ENCODE data around the gene AFAP1L1. TPM values are rescaled to one million over a fixed set of nuclear protein-coding genes. Genes with fewer than 3 reads are reported as not detected.

Gene AFAP1L1
- total and polyA plus RNA-seq, 2 donors (not counting 3 experiments of a cell fraction or from before 2014, with no cell fraction given), result 7.9 to 73.2 TPM

DNA sequence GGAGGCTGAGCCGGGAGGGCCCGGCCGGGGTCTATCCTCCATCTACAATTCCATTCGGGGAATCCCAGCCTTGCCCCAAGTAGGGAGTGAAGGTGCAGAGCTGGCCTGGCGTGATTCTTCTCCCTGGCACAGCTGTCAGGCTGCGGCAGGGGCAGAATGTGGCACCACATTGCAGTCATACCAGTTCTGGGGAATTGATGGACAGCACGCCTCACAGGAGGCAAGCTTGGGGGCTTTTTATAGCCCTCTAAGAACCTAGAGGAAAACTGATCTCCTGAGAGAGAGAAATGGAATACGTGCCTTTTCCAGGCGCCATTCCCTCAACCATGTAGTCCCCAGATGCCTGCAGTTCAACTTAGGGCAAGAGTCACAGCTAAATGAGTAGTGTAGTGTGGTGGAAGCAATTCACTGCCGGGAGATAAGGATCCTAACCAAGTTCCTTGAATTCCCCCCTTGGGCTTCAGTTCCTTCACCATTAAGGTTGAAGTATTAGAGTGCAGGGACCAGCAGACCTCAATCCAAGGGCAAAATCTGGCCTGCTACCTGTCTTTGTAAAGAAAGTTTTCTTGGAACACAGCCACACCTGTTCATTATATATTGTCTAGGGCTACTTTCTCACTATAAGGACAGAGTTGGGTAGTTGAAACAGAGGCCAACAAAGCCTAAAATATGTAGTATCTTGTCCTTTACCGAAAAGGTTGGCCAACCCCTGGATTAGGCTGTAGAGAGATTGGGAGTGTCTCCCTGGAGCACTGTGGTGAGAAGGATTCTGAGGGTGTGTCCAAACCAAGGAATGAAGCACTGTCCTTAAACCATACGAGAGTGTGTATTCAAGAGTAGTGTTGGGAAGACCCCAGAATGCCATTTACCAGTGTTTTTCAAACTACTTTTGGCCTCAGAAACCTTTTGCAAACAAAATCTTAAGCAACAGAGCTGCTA, 10.6 kb downstream of the AFAP1L1 start:
- dilution Hi-C loops (cut with MboI; ENCODE audit: extremely low pct_ligation_motif_present, low sequenced_read_pairs), result no loop called here
- Histone ChIP-seq H3K27me3 (ENCODE audit: control insufficient read depth in 2 of 2, insufficient read depth in 2 of 2, low read length in 2 of 2) (no peaks in the 10 kb centered on the region), H3K9ac (replicated peaks; ENCODE audit: extremely low read depth, insufficient read depth, low read length) (no peak overlapping the region), H3K4me3 (replicated peaks in 1 of 3; ENCODE audit: insufficient read depth in 1 of 3, low read depth in 1 of 3, low read length in 3 of 3) (no peak overlapping the region), H3K9me3 (replicated peaks; ENCODE audit: control insufficient read depth, insufficient read depth, low read length) (no peaks in the 10 kb centered on the region), H3K36me3 (ENCODE audit: control insufficient read depth in 2 of 2, extremely low read depth in 1 of 2, insufficient read depth in 2 of 2, low read length in 2 of 2) (no peaks in the 10 kb centered on the region), H3K4me2 (ENCODE audit: insufficient read depth, low read length) (no peak overlapping the region), H4K20me1 (replicated peaks; ENCODE audit: control insufficient read depth, extremely low read depth, insufficient read depth, low read length) (no peaks in the 10 kb centered on the region), H3K79me2 (ENCODE audit: control insufficient read depth, insufficient read depth, low read length) (no peaks in the 10 kb centered on the region), H3K9me1 (replicated peaks; ENCODE audit: control insufficient read depth, extremely low read depth, insufficient read depth, low read length) (no peaks in the 10 kb centered on the region), H3K27ac (ENCODE audit: insufficient read depth, low read depth, low read length) (no peak overlapping the region), H2AFZ (ENCODE audit: low read depth, low read length) (no peak overlapping the region), H3K4me1 (ENCODE audit: control insufficient read depth, extremely low read depth, insufficient read depth, low read length) (peaks cover 4% of the 10 kb centered on the region)
- ChIA-PET CTCF (interaction anchor here (1.4 kb wide), 1 partner anchor 85 kb away, joined by 4 read pairs; no protein-coding TSS in a partner anchor), POLR2A (interaction anchor here (0.5 kb wide), 1 partner anchor 9 kb away, joined by 4 read pairs; no protein-coding TSS in a partner anchor)
- no peak for DNase-seq (ENCODE audit: low read depth, low spot score)
- no TSS peak for BruUV-seq (replicated peaks)
- TF ChIP-seq, protein P1, sequence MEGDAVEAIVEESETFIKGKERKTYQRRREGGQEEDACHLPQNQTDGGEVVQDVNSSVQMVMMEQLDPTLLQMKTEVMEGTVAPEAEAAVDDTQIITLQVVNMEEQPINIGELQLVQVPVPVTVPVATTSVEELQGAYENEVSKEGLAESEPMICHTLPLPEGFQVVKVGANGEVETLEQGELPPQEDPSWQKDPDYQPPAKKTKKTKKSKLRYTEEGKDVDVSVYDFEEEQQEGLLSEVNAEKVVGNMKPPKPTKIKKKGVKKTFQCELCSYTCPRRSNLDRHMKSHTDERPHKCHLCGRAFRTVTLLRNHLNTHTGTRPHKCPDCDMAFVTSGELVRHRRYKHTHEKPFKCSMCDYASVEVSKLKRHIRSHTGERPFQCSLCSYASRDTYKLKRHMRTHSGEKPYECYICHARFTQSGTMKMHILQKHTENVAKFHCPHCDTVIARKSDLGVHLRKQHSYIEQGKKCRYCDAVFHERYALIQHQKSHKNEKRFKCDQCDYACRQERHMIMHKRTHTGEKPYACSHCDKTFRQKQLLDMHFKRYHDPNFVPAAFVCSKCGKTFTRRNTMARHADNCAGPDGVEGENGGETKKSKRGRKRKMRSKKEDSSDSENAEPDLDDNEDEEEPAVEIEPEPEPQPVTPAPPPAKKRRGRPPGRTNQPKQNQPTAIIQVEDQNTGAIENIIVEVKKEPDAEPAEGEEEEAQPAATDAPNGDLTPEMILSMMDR (IDR thresholded peaks at IDR 0.05; ENCODE audit: extremely low read depth in 1 of 2, insufficient read depth in 1 of 2, low read depth in 1 of 2, low read length in 2 of 2), result no peak
- TF ChIP-seq FOS (IDR thresholded peaks at IDR 0.05; ENCODE audit: borderline replicate concordance, insufficient read depth, low read length) (no peak), POLR2A (IDR thresholded peaks at IDR 0.05; ENCODE audit: low read depth, low read length) (no peak)
- TF ChIP-seq, protein P2, sequence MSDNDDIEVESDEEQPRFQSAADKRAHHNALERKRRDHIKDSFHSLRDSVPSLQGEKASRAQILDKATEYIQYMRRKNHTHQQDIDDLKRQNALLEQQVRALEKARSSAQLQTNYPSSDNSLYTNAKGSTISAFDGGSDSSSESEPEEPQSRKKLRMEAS (IDR thresholded peaks at IDR 0.05; ENCODE audit: insufficient read depth, insufficient read length), result no peak
- intact Hi-C loops (cut with micrococcal nuclease), result no loop called here
- FAIRE-seq, result no peak
